8988T (cell line): ENCODE data around the gene CACHD1.

Experiments used
- DNase-seq: peaks from one replicate; pipeline ENCODE4 v3.0.0; 2011

CACHD1 gene

GRCh38 chr1:64555947-64556346 is 86.0 kb downstream of the CACHD1 start:
- DNase-seq, result no peak

DNA sequence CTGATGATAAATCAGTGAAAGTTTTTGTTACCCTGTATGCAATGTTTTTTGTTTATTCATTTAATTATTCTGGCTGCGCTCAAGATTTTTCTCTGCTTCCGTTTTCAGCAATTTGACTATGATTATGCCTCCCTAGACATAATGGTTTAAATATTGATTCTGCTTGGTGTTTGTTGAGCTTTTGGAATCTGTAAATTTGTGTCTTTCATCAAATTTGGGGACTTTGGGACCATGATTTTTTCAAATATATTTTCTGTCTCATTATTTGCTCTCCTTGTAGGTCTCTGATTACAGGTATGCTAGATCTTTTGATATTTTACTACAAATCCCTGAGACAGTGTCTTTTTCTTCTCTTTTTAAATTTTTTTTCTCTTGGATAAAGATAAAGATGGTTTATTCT is 92.1 kb downstream of the CACHD1 start:
- DNase-seq, result no peak

GRCh38 chr1:64563958-64564565 is 94.1 kb downstream of the CACHD1 start:
- DNase-seq, result no peak

GRCh38 chr1:64564891-64565290 is 95.0 kb downstream of the CACHD1 start:
- DNase-seq, result no peak

DNA sequence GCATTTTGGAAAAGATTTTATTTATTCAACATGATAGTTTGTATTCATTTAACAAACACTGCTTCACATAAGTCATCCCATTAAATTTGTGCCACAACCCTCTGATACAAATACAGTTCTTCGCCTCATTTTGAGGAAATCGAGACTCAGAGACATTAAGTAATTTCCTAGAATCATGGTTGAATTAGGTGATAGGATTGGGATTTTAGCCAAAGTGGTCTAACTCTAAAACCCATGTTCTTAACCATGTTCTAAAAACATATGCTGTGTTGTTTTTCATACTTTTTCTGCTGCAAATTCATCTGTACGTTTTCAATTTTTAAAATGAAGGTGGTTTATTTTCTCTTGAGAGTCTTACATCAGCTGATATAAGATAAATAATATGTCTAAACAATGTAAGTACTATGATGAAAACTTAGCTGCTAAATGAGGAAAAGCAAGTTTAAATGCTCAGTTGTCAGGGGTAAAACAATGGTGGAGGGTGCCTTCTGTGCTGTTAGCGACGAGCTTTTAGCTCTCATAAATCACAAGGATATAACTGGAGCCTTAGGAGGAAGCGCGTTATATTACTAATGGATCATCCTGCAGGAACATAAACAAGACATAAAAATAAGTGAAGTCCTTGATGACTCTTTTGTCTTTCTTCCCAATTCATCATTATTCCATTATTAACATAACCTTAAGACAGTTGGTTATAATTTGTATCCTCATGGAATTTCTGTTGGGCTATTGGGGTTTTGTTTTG is 97.7 kb downstream of the CACHD1 start:
- DNase-seq, result no peak

GRCh38 chr1:64568171-64568450 is 98.2 kb downstream of the CACHD1 start:
- no peak for DNase-seq

DNA sequence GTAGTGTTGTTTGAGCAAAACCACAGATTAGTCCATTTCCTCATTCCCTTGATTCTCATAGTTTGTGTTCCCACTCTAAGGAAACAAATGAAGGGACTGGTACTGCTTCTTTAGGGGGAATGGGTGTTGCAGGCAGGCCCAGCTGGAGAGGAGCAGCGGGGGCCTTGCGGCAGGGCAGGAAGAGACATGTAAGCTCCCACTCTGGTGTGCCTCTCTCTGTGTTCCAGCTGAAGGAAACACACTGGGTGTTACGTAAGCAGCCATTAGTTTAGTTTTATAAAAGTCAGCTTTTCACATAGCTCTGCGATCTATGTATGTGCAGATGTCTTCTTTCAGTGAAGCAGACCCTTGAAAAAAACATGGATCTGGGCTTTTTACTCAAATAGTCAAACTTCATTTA is 99.5 kb downstream of the CACHD1 start:
- DNase-seq, result no peak

DNA sequence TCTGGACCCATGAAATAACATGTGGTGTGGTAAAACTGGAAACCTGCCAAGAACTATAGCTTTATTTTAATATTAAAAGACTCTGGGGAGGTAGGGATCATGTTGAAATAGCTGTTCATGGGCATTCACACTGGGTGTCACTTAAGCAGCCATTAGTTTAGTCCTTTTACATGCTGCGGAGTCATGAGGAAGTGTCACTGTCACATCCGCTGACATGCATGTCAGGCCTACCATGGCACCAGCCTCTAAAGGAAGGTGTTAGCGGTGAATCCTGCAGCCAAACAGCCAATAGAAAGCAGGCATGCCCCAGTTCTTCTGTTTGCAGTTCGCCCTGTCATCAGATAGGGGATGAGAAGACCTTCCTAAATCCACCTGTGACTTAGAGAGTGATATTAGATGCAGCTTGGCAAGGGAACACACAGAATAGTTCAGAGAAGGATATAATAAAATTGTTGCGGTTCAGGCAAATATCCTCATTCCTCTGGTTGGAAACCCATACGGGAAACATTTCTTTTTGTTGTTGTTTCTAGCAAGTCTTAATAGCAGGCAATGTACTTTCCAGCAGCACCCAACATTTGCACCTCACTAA is 100.4 kb downstream of the CACHD1 start:
- DNase-seq, result no peak

DNA sequence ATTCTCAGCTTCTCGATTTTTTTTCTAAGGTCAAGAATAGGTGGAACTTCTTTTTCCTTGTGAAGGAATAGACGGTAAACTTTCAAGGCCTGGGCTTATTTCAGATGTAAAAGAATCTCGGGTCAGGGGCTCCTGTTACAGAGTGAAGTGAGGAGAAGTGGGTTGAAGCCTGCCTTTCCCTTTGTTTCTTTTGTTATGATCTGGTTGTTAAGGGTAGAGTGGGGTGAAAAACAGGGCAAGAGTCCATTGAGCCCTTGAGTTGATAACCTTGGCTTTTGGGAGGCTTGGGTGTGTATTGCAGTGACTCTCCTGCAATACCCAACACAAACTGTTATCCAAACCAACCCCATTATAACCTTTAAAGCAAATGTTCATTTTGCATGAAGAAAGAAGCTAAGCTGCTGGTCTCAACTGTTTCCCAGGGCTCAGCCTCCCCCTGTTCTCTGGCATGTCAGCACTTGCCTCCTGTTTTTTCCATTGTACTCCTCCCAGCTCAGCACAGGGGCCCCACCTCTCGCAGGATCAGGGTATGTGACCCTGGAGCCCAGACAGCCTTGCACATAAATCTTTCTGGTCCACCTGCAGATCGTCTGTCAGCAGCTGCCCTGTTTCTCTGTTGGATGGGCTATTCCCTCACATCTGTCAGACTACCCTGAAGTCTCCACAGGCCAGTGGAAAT is 102.4 kb downstream of the CACHD1 start:
- no peak for DNase-seq

GRCh38 chr1:64574301-64574700 is 104.4 kb downstream of the CACHD1 start:
- DNase-seq, result no peak

DNA sequence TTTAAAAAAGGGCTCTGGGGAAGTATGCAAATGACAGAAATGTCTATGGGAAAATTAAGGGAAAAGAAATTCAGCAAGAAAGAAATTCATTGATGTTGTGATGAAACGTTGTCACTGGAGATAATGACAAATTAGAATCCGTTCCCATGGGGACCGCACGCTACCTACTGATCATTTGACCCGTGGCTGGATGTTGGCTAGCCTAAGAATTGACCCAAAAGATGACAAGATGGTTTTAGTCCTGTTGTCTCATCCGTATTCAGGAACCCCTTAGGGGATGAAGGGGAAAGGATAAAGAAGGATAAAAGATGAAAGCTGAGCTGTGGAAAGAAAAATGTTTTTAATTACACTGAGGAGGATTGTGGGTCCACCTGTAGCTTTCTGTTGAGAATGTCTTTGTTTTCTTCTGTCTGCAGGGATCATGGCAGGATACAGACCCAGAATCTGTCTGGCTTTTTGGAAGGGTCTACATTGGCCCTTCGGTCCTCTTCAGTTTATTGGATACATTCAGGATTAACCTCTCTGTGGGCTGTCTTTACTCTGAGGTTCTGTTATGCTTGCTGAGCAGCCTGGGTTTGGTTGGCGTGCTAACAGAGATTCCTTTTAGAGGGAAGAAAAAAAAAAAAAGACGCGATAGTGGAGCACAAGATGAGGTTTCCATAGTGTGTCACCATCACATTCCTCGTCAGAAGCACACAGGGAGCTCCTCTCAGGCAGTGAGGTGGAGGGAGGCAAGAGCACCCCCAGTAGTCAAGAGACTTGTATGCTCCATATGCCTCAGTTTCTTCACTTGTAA is 106.2 kb downstream of the CACHD1 start:
- no peak for DNase-seq

DNA sequence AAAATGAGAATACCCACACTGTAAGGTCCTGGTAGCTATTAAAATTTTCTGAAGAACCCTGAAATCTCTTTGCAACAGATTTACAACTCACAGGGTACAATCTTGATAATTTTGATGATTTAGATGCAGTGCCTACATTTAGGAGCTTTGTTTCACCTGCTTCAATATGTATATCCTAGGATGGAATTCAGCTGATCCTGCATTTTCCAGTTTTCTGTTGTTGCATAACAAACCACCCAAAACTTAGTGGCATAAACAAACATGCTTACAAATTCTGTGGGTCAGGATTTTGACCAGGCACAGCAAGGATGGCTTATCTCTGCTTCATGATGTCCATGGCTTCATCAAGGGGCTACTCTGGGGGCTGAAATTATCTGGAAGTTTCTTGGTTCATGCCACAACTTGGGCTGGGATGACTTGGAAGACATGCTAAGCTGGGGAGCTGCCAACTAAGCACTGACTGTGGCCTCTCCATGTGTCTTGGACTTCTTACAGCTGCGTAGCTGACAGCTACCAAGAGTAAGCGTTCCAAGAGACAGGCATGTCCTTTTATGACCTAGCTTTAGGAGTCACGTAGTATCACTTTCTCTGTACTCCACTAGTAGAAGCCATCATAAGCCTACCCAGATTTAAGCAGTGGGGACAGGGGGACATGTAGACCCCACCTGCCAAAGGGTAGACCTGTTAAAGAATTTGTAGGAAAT is 108.5 kb downstream of the CACHD1 start:
- no peak for DNase-seq

- DNase-seq, result no peak
Observed at GRCh38 chr1:64579767-64580166, 109.8 kb downstream of the CACHD1 start.

DNA sequence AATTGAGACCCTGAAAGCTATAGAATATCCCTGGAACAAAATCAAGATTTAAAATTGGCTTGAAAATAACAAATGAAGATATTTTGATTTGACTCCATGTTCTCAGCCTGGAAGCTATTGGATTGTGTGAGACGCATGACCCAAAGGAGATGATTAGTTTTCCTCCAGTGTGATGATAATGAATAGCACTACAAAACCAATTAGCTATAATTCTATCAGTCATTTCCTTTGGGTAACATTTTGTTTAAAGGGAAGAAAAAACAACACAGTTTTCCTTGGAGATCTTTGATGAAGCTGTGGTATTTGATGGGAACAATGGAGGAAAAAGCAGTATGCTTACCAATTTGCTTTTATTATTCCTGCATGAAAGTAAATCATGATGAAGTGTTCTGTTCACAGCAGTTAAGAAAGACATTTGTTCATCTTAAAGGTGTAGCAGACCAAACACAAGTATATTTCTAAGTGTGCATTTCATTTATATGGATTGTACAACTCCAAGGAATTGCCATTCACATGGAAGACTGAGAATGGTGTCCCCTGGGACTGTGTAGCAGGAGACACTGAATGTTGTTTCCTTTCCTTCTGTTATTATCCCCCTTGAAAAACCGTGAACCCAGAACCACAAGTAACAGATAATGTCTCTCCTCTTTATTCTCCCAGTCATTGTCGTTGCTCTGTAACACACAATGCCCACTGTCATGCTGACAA is 111.4 kb downstream of the CACHD1 start:
- no peak for DNase-seq

GRCh38 chr1:64581843-64582185 is 111.9 kb downstream of the CACHD1 start:
- DNase-seq, result no peak

DNA sequence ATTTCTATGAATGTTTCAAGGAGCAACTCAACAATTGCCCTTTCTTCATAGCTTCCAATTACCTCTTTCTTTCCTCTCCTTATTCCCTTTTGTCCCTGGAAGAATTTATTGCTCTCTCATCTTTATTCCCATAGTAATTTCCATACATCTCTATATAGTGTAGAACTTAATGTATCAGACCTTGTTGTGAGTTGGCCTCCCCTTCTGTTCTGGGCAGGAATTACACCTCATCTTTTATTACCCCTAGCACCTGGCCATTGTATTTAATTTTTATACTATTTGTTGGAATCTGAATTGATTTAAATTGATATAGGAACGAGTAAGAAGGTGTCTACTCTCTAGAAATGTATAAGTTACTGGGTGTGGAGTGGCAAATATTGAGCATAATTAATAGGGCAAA is 114.5 kb downstream of the CACHD1 start:
- DNase-seq, result no peak

DNA sequence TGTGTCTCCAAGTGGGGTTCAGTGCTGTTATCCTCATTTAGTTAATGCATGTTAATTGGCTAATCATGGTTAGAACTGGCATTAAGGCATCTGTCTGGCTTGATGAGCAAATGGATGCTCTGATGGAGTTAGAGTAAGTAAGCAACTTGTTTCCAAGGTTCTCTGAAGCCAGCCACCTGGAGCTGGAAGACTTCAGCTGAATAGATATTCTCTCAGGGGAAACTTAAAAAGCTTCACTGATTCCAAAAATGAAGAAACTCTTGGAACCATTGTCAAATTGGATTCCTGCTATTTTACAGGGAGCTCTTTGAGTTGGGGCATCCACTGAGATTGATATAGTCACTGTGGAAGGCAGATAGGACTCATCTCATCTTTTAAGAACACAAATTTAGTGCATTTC is 118.9 kb downstream of the CACHD1 start:
- no peak for DNase-seq

DNA sequence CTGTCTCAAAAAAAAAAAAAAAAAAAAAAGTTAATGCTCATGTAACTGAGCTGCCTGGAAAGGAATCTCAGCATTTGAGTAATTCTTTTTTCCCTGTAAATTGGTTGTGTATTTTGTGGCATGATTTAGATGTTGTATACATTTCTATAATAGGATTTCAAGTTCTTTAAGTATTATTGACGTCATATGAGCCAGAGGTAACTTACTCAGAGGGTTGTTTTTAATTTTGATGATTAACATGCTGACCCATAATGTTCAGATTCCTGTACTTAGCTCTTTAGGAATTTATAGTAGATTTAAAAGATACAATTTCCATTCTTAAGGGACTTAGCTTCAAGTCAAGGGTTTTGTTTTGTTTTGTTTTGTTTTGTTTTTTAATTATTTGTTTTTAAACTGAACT is 120.4 kb downstream of the CACHD1 start:
- no peak for DNase-seq

DNA sequence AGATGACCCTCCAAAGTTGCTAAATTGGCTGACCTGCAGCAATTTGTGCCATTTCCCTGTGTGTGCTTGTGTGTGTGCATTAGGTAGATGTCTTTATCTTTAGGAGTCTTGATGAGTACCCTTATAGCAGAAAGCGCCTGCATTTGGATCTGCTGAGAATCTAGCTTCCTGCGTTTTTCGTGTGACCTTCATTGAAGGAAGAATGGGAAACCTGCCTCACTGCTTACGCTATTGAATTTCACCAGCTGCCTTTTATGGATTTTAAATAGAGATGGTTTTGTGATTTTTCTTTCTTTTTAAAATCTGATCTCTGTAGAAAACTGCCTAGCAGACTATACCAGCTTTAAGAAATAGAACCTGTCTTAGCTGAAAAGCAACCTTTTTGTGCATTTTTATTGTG is 124.5 kb downstream of the CACHD1 start:
- no peak for DNase-seq

DNA sequence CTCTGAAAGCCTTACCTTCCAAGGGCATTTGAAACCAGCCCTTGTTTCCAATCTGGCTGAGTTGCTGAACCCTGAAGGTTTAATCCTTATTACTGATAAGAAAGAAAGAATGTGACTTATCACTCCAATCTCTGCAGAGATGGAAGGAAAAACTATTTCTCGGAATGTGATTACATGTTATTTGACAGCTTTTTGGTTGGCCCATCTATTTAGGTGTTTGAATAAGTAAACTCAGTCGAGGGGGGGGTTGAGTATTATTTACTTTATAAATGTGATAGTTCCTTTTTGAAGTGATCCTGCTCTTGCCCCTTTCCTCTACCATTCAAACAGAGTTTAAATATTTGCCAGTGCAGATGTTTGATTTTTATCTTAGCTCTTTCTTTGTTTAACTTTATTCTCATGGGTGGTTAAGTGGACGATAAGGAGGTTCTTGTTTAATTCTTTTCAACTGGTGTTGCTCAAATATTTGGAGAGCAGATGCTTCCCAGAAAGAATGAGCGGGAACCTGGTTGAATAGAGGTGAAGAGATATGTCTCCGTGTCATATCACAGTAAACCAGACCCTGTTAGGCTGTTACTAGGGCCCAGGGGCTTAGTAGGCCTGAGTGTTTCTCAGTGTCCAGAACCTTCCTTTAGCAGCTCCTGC is 126.1 kb downstream of the CACHD1 start:
- no peak for DNase-seq

DNA sequence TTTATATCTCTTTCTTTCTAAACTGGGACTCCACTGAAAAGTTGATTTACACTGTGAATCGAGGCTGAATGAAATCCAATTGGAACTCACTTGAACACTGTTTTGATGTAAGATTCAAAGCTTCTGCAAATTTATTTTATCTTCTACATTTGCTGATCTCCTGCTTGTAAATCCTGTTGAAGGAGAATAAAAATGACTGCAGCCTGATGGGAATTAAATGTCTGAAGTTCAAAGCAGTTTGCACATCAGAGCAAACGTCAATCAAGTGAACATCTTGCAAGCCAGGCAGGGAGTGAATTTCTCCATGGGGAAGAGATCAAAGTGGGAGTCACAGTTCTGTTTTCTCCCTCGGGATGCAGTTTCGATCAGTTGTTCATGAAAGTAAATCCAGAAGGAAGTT is 127.2 kb downstream of the CACHD1 start:
- DNase-seq, result no peak

- DNase-seq, result no peak
Observed at GRCh38 chr1:64598100-64598571, 128.2 kb downstream of the CACHD1 start.
